Measurements from ENCODE around the gene SH3D19. TPM values are rescaled to one million over a fixed set of nuclear protein-coding genes. Genes with fewer than 3 reads are reported as not detected.

Gene SH3D19
- total RNA-seq, 2 experiments from 2014 or later: not detected

GRCh38 chr4:151304755-151305154, 20.6 kb downstream of the SH3D19 start:
- H4K20me1 ChIP-seq (ENCODE audit: insufficient read depth, low read length): no peaks in the 10 kb centered on the region
- ChIA-PET CTCF (ENCODE audit: unreplicated experiment) (no interaction called here), POLR2A (interaction anchor here (0.6 to 1.1 kb wide), 4 partner anchors 12 to 1076 kb away, joined by 3 to 5 read pairs (median 4); no protein-coding TSS in a partner anchor)

GRCh38 chr4:151304226-151304625, 21.2 kb downstream of the SH3D19 start:
- intact Hi-C loops (cut with micrococcal nuclease; ENCODE audit: unreplicated experiment): no loop called here
- ChIA-PET CTCF (ENCODE audit: unreplicated experiment) (no interaction called here), POLR2A (no interaction called here)
- no peaks in the 10 kb centered on the region for H4K20me1 ChIP-seq (ENCODE audit: insufficient read depth, low read length)
- no peak overlapping the region for H3K4me3 ChIP-seq (ENCODE audit: low read depth, low read length, poor library complexity, severe bottlenecking)
- H2AFZ ChIP-seq (ENCODE audit: low read length): no peak overlapping the region
- no peaks in the 10 kb centered on the region for H3K9me2 ChIP-seq (ENCODE audit: insufficient read depth, low read length)
- no peak for DNase-seq (ENCODE audit: low spot score)
- H3K4me2 ChIP-seq (ENCODE audit: low read length): no peak overlapping the region
- TF ChIP-seq EZH2phosphoT487 (IDR thresholded peaks at IDR 0.05; ENCODE audit: borderline replicate concordance, low read depth, low read length): no peak
- TF ChIP-seq CTCF (conservative IDR thresholded peaks at IDR 0.05; ENCODE audit: low read length): no peak
- no peaks in the 10 kb centered on the region for H3K9me3 ChIP-seq (ENCODE audit: low read length)
- BruUV-seq (replicated peaks): no TSS peak
- no peaks in the 10 kb centered on the region for H3K4me1 ChIP-seq (ENCODE audit: insufficient read depth, low read length, poor library complexity, severe bottlenecking)
- H3K79me2 ChIP-seq (ENCODE audit: insufficient read depth, low read depth, low read length): no peaks in the 10 kb centered on the region
- no peaks in the 10 kb centered on the region for H3K36me3 ChIP-seq (ENCODE audit: insufficient read depth, low read length)
- no peak overlapping the region for H3K27ac ChIP-seq (ENCODE audit: low read depth, low read length, poor library complexity, severe bottlenecking)

More at GRCh38 chr4:151304755-151305154, 20.6 kb downstream of the SH3D19 start:
- no peak for DNase-seq (ENCODE audit: low spot score)
- intact Hi-C loops (cut with micrococcal nuclease; ENCODE audit: unreplicated experiment): no loop called here
- Histone ChIP-seq H3K79me2 (ENCODE audit: insufficient read depth, low read depth, low read length) (no peaks in the 10 kb centered on the region), H3K27ac (ENCODE audit: low read depth, low read length, poor library complexity, severe bottlenecking) (no peak overlapping the region), H3K9me2 (ENCODE audit: insufficient read depth, low read length) (no peaks in the 10 kb centered on the region), H3K4me1 (ENCODE audit: insufficient read depth, low read length, poor library complexity, severe bottlenecking) (no peaks in the 10 kb centered on the region), H3K9me3 (ENCODE audit: low read length) (no peaks in the 10 kb centered on the region), H3K36me3 (ENCODE audit: insufficient read depth, low read length) (no peaks in the 10 kb centered on the region), H2AFZ (ENCODE audit: low read length) (no peak overlapping the region), H3K4me2 (ENCODE audit: low read length) (no peak overlapping the region), H3K4me3 (ENCODE audit: low read depth, low read length, poor library complexity, severe bottlenecking) (no peak overlapping the region)
- BruUV-seq (replicated peaks): no TSS peak
- no peak for TF ChIP-seq CTCF (conservative IDR thresholded peaks at IDR 0.05; ENCODE audit: low read length)
- no peak for TF ChIP-seq EZH2phosphoT487 (IDR thresholded peaks at IDR 0.05; ENCODE audit: borderline replicate concordance, low read depth, low read length)

- Histone ChIP-seq H3K9me3 (ENCODE audit: low read length) (no peaks in the 10 kb centered on the region), H3K9me2 (ENCODE audit: insufficient read depth, low read length) (no peaks in the 10 kb centered on the region), H3K4me3 (ENCODE audit: low read depth, low read length, poor library complexity, severe bottlenecking) (no peak overlapping the region), H3K4me1 (ENCODE audit: insufficient read depth, low read length, poor library complexity, severe bottlenecking) (no peaks in the 10 kb centered on the region), H3K4me2 (ENCODE audit: low read length) (no peak overlapping the region), H3K79me2 (ENCODE audit: insufficient read depth, low read depth, low read length) (no peaks in the 10 kb centered on the region), H3K36me3 (ENCODE audit: insufficient read depth, low read length) (no peaks in the 10 kb centered on the region), H4K20me1 (ENCODE audit: insufficient read depth, low read length) (no peaks in the 10 kb centered on the region), H2AFZ (ENCODE audit: low read length) (no peak overlapping the region), H3K27ac (ENCODE audit: low read depth, low read length, poor library complexity, severe bottlenecking) (no peak overlapping the region)
- POLR2A ChIA-PET: no interaction called here
- CTCF ChIA-PET (ENCODE audit: unreplicated experiment): no interaction called here
- no TSS peak for BruUV-seq (replicated peaks)
- DNase-seq (ENCODE audit: low spot score): no peak
- TF ChIP-seq EZH2phosphoT487 (IDR thresholded peaks at IDR 0.05; ENCODE audit: borderline replicate concordance, low read depth, low read length) (no peak), CTCF (conservative IDR thresholded peaks at IDR 0.05; ENCODE audit: low read length) (no peak)
- intact Hi-C loops (cut with micrococcal nuclease; ENCODE audit: unreplicated experiment): no loop called here
Observed at GRCh38 chr4:151302432-151302831, 23.0 kb downstream of the SH3D19 start.

Data from OCI-LY7 (cell line).